GM12878 (cell line): ENCODE results near the gene PRKN. TPM values are rescaled to one million over a fixed set of nuclear protein-coding genes. Genes with fewer than 3 reads are reported as not detected.

Experiments
- ATAC-seq: fragments of 200-7000 bp; cut with Tn5 transposase; 3 replicates; pipeline ENCODE4 v1.9.1; 2020; ENCODE audit warnings: mild to moderate bottlenecking, moderate library complexity
- BruUV-seq: library from RNA; stranded (reverse); fragments of 400-500 nt; replicated peaks from 2 replicates; lab custom pipeline; 2021; lab: Mats Ljungman, UMichigan
- CTCF ChIA-PET: fragments of 300-600 bp; sonication (Branson Sonifier 250); formaldehyde crosslinking; extraction: SDS; loops from one replicate; lab custom pipeline; 2021; ENCODE audit warnings: inconsistent platforms; lab: Yijun Ruan, JAX
- POLR2A ChIA-PET: fragments of 350-600 bp; formaldehyde crosslinking; extraction: SDS; loops from one replicate; lab custom pipeline; 2021; ENCODE audit warnings: inconsistent platforms; lab: Charles Lee
- RAD21 ChIA-PET: fragments of 300-600 bp; sonication (Branson Sonifier 250); formaldehyde crosslinking; loops from one replicate; lab custom pipeline; 2023; ENCODE audit warnings: antibody characterized with exemption; ENCODE audit not compliant: unreplicated experiment; lab: Charles Lee
- SMC1A ChIA-PET: fragments of 300-600 bp; sonication (Branson Sonifier 250); formaldehyde crosslinking; loops from one replicate; lab custom pipeline; 2023; ENCODE audit not compliant: unreplicated experiment, uncharacterized antibody; lab: Charles Lee
- DNase-seq: peaks from one replicate; pipeline ENCODE4 v3.0.0-alpha.2; 2011; ENCODE audit warnings: low read depth, low spot score
- FAIRE-seq: peaks from 3 replicates; lab custom pipeline; 2011; peaks lifted over from hg19 to GRCh38; lab: Jason Lieb, UNC
- H2AFZ ChIP-seq: 2 replicates; pipeline ENCODE4 v1.6.0; 2011; ENCODE audit warnings: low read depth, low read length, control low read depth; ENCODE audit not compliant: control insufficient read depth
- H3K27ac ChIP-seq: 2 replicates; pipeline ENCODE4 v1.5.1; 2011; ENCODE audit warnings: control low read depth; ENCODE audit not compliant: control insufficient read depth, insufficient read depth
- H3K27me3 ChIP-seq, 2 experiments: replicated peaks in 1 of 2; 2 replicates each; pipeline versions ENCODE4 v1.6.0 to v1.6.1; 2011; ENCODE audit warnings: low read length in 1 of 2; ENCODE audit not compliant: control insufficient read depth in 2 of 2, insufficient read depth in 2 of 2
- H3K36me3 ChIP-seq, 2 experiments: 2 replicates each; pipeline ENCODE4 v1.5.1; 2011; ENCODE audit warnings: low read length in 1 of 2; ENCODE audit not compliant: control insufficient read depth in 2 of 2, insufficient read depth in 2 of 2
- H3K4me1 ChIP-seq: 2 replicates; pipeline ENCODE4 v1.6.1; 2011; ENCODE audit warnings: mild to moderate bottlenecking, low read length, moderate library complexity, mixed read lengths; ENCODE audit not compliant: control insufficient read depth, insufficient read depth
- H3K4me2 ChIP-seq: 2 replicates; pipeline ENCODE4 v1.6.0; 2011; ENCODE audit warnings: control low read depth; ENCODE audit not compliant: control insufficient read depth, insufficient read depth
- H3K4me3 ChIP-seq: fragments of 200-600 bp; sonication (generic); 2 replicates; pipeline ENCODE4 v1.5.1; 2016
- H3K79me2 ChIP-seq: 2 replicates; pipeline ENCODE4 v1.6.0; 2011; ENCODE audit warnings: low read length; ENCODE audit not compliant: control insufficient read depth, insufficient read depth
- H3K9ac ChIP-seq: 2 replicates; pipeline ENCODE4 v1.8.0; 2011; ENCODE audit warnings: low read length, control low read depth, mixed read lengths; ENCODE audit not compliant: control insufficient read depth, insufficient read depth
- H3K9me3 ChIP-seq: replicated peaks from 3 replicates; pipeline ENCODE4 v1.5.1; 2011; ENCODE audit warnings: mild to moderate bottlenecking, low read length; ENCODE audit not compliant: control insufficient read depth, insufficient read depth
- H4K20me1 ChIP-seq: 2 replicates; pipeline ENCODE4 v1.6.0; 2011; ENCODE audit not compliant: control insufficient read depth, insufficient read depth
- EP300 ChIP-seq, 2 experiments: fragments of 150-350 bp in 1 of 2; IDR thresholded peaks; 2 replicates each; pipeline ENCODE4 v1.6.1; 2011 to 2012; ENCODE audit warnings: low read depth in 2 of 2, low read length in 2 of 2, borderline replicate concordance in 1 of 2, improper control_type of control experiment in 1 of 2, inconsistent platforms in 1 of 2; ENCODE audit not compliant: control insufficient read depth in 1 of 2
- EZH2 ChIP-seq: IDR thresholded peaks from 2 replicates; pipeline ENCODE4 v1.6.1; 2012; ENCODE audit warnings: low read depth, mild to moderate bottlenecking, control low read depth, inconsistent platforms, low read length, borderline replicate concordance; ENCODE audit not compliant: control insufficient read depth
- IRF4 ChIP-seq: IDR thresholded peaks from 2 replicates; pipeline ENCODE4 v1.6.1; 2011; ENCODE audit warnings: low read depth, low read length
- POLR2AphosphoS5 ChIP-seq: IDR thresholded peaks from 2 replicates; pipeline ENCODE4 v1.6.1; 2011; ENCODE audit warnings: mild to moderate bottlenecking, low read length, inconsistent platforms
- SUZ12 ChIP-seq: fragments of 200-600 bp; sonication (generic); IDR thresholded peaks from one replicate; pipeline ENCODE4 v1.6.1; 2018; ENCODE audit warnings: antibody characterized with exemption, mild to moderate bottlenecking; ENCODE audit not compliant: unreplicated experiment
- TCF7 ChIP-seq: IDR thresholded peaks from 2 replicates; pipeline ENCODE4 v1.6.1; 2014; ENCODE audit warnings: antibody characterized with exemption, borderline replicate concordance
- ZNF207 ChIP-seq: fragments of 450-650 bp; IDR thresholded peaks from 2 replicates; pipeline ENCODE4 v1.6.1; 2014; ENCODE audit warnings: antibody characterized with exemption, mild to moderate bottlenecking, borderline replicate concordance
- WGBS: methylation state at CpG from one replicate; pipeline ENCODE4 v1.1.6; 2016; ENCODE audit warnings: low lambda C conversion rate; ENCODE audit not compliant: insufficient replicate concordance, insufficient coverage; ENCODE audit errors: missing lambda C conversion rate; 5-methylcytosine and 5-hydroxymethylcytosine counted together
- in situ Hi-C: fragments of 300-500 bp; cut with MboI; formaldehyde crosslinking; loops from 9 replicates; pipeline ENCODE4 v1.14.3; 2018; ENCODE audit warnings: mixed read lengths
- intact Hi-C: fragments of 100-400 bp; cut with micrococcal nuclease; formaldehyde crosslinking; loops from one replicate; pipeline ENCODE4 v1.14.2; 2022; ENCODE audit not compliant: unreplicated experiment
- polyA plus RNA-seq, 11 experiments: library from polyadenylated mRNA; depleted of rRNA in 4 of 11; unstranded in 6 of 11; stranded (reverse) in 5 of 11; fragments of >200 nt; fragmentation: Nextera tagmentation in 4 of 11; fragmentation: Illumina TruSeq in 1 of 11; extraction: Ambion mirVana in 4 of 11; extraction: Trizol in 1 of 11; gene quantifications; 1 replicate in 1 of 11; 2 replicates in 10 of 11; pipeline versions ENCODE4 v1.2.1 to v1.2.3, GENCODE V29; 2011 to 2016; ENCODE audit warnings: inconsistent platforms in 2 of 11, missing spikeins in 2 of 11, low read depth in 1 of 11
- total RNA-seq, 4 experiments: library from RNA; depleted of rRNA in 3 of 4; stranded (reverse); fragments of >200 nt in 3 of 4; fragmentation: Illumina TruSeq in 1 of 4; extraction: Trizol in 1 of 4; gene quantifications; 2 replicates each; pipeline versions ENCODE4 v1.2.1 to v1.2.3, GENCODE V29; 2013 to 2021
- TF ChIP-seq, protein P1 (sequence below): fragments of 450-650 bp; IDR thresholded peaks from 2 replicates; pipeline ENCODE4 v1.6.1; 2017; ENCODE audit warnings: mild to moderate bottlenecking, moderate library complexity
- TF ChIP-seq, protein P2 (sequence below): IDR thresholded peaks from 2 replicates; pipeline ENCODE4 v1.6.1; 2011; ENCODE audit warnings: low read depth, low read length, improper control_type of control experiment, borderline replicate concordance
- TF ChIP-seq, protein P3 (sequence below): IDR thresholded peaks from 2 replicates; pipeline ENCODE4 v1.6.1; 2011; ENCODE audit warnings: borderline replicate concordance, low read depth, mild to moderate bottlenecking, moderate library complexity, mixed read lengths, low read length; ENCODE audit not compliant: insufficient read depth; ENCODE audit errors: extremely low read length

PRKN gene
- total and polyA plus RNA-seq, 10 of the 15 experiments (the other 5 are each of a cell fraction or from before 2014, with no cell fraction given) = 0.06 to 0.09 TPM; not detected in 8

DNA sequence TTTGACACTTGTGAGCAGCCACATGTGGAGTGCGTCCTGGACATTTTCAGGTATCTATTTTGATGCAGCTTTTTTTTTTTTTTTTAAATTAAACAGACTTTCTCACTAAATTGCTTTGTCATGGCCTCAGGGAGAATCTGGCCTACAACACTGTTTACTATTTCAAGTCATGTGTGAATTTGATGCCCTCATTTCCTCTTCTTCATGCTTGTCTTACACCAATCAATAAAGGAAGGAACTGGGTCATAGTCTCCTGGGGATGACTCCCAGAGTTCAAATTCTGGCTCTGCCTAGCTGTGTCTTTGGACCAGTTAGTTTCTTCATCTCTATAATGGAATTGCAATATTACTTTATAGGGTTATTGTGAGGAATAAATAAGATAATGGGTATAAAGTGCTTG, 554.1 kb downstream of the PRKN start:
- ChIA-PET POLR2A (no interaction called here), SMC1A (no interaction called here), RAD21 (no interaction called here), CTCF (no interaction called here)
- Histone ChIP-seq H3K4me3 (no peak overlapping the region), H3K36me3 (no peaks in the 10 kb centered on the region), H3K27me3 (no peaks in the 10 kb centered on the region), H3K27ac (no peak overlapping the region), H3K9me3 (no peaks in the 10 kb centered on the region), H4K20me1 (no peaks in the 10 kb centered on the region), H2AFZ (no peak overlapping the region), H3K4me1 (no peaks in the 10 kb centered on the region), H3K4me2 (no peak overlapping the region), H3K79me2 (no peaks in the 10 kb centered on the region), H3K9ac (no peak overlapping the region)
- no peak for DNase-seq
- TF ChIP-seq, protein P1, sequence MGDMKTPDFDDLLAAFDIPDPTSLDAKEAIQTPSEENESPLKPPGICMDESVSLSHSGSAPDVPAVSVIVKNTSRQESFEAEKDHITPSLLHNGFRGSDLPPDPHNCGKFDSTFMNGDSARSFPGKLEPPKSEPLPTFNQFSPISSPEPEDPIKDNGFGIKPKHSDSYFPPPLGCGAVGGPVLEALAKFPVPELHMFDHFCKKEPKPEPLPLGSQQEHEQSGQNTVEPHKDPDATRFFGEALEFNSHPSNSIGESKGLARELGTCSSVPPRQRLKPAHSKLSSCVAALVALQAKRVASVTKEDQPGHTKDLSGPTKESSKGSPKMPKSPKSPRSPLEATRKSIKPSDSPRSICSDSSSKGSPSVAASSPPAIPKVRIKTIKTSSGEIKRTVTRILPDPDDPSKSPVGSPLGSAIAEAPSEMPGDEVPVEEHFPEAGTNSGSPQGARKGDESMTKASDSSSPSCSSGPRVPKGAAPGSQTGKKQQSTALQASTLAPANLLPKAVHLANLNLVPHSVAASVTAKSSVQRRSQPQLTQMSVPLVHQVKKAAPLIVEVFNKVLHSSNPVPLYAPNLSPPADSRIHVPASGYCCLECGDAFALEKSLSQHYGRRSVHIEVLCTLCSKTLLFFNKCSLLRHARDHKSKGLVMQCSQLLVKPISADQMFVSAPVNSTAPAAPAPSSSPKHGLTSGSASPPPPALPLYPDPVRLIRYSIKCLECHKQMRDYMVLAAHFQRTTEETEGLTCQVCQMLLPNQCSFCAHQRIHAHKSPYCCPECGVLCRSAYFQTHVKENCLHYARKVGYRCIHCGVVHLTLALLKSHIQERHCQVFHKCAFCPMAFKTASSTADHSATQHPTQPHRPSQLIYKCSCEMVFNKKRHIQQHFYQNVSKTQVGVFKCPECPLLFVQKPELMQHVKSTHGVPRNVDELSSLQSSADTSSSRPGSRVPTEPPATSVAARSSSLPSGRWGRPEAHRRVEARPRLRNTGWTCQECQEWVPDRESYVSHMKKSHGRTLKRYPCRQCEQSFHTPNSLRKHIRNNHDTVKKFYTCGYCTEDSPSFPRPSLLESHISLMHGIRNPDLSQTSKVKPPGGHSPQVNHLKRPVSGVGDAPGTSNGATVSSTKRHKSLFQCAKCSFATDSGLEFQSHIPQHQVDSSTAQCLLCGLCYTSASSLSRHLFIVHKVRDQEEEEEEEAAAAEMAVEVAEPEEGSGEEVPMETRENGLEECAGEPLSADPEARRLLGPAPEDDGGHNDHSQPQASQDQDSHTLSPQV = no peak
- TF ChIP-seq, protein P2, sequence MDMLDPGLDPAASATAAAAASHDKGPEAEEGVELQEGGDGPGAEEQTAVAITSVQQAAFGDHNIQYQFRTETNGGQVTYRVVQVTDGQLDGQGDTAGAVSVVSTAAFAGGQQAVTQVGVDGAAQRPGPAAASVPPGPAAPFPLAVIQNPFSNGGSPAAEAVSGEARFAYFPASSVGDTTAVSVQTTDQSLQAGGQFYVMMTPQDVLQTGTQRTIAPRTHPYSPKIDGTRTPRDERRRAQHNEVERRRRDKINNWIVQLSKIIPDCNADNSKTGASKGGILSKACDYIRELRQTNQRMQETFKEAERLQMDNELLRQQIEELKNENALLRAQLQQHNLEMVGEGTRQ = no peak
- TF ChIP-seq IRF4 = no peak
- no peak for TF ChIP-seq EZH2
- TF ChIP-seq ZNF207 = no peak
- no peak for TF ChIP-seq EP300 (IDR thresholded peaks at IDR 0.05; ENCODE audit: borderline replicate concordance in 1 of 2, control insufficient read depth in 1 of 2, low read depth in 2 of 2, low read length in 2 of 2)
- TF ChIP-seq, protein P3, sequence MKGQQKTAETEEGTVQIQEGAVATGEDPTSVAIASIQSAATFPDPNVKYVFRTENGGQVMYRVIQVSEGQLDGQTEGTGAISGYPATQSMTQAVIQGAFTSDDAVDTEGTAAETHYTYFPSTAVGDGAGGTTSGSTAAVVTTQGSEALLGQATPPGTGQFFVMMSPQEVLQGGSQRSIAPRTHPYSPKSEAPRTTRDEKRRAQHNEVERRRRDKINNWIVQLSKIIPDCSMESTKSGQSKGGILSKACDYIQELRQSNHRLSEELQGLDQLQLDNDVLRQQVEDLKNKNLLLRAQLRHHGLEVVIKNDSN = no peak
- TF ChIP-seq TCF7 = no peak
- TF ChIP-seq SUZ12 = no peak
- no peak for TF ChIP-seq POLR2AphosphoS5
- no peak for FAIRE-seq
- intact Hi-C loops (no loop called here), in situ Hi-C loops (no loop called here)
- ATAC-seq = no peak
- WGBS = 48% methylated on average over 1 of the region's 1 CpG
- no TSS peak for BruUV-seq
